IPS-20b (cell line): Measurements from ENCODE around the gene PAK1.

Source experiments
- H3K27ac ChIP-seq: one replicate; pipeline ENCODE4 v1.5.1; 2013; ENCODE audit warnings: low read length
- H3K27me3 ChIP-seq: 2 replicates; pipeline ENCODE4 v1.6.1; 2013; ENCODE audit warnings: mild to moderate bottlenecking, low read length, inconsistent platforms; ENCODE audit not compliant: insufficient read depth
- H3K36me3 ChIP-seq: 2 replicates; pipeline ENCODE4 v1.6.1; 2013; ENCODE audit warnings: low read depth, mild to moderate bottlenecking, inconsistent platforms, low read length, moderate library complexity; ENCODE audit not compliant: insufficient read depth
- H3K4me1 ChIP-seq: 2 replicates; pipeline ENCODE4 v1.6.1; 2013; ENCODE audit warnings: mild to moderate bottlenecking, control low read depth, inconsistent platforms, low read length, moderate library complexity; ENCODE audit not compliant: insufficient read depth
- H3K4me3 ChIP-seq: 2 replicates; pipeline ENCODE4 v1.5.1; 2013; ENCODE audit warnings: mild to moderate bottlenecking, low read length, inconsistent platforms
- H3K9ac ChIP-seq: 2 replicates; pipeline ENCODE4 v1.6.1; 2013; ENCODE audit warnings: low read depth, mild to moderate bottlenecking, inconsistent platforms, low read length, moderate library complexity
- H3K9me3 ChIP-seq: 2 replicates; pipeline ENCODE4 v1.6.1; 2013; ENCODE audit warnings: mild to moderate bottlenecking, low read depth, low read length, inconsistent platforms; ENCODE audit not compliant: insufficient read depth

Gene PAK1

GRCh38 chr11:77381729-77382665 lies 91.9 kb downstream of the PAK1 start:
- Histone ChIP-seq H3K27ac (no peak overlapping the region), H3K36me3 (peaks cover 46% of the 10 kb centered on the region), H3K9me3 (no peaks in the 10 kb centered on the region), H3K4me1 (no peaks in the 10 kb centered on the region), H3K9ac (no peak overlapping the region), H3K27me3 (no peaks in the 10 kb centered on the region), H3K4me3 (no peak overlapping the region)

- Histone ChIP-seq H3K27ac (no peak overlapping the region), H3K27me3 (no peaks in the 10 kb centered on the region), H3K9me3 (no peaks in the 10 kb centered on the region), H3K4me3 (no peak overlapping the region), H3K9ac (no peak overlapping the region), H3K4me1 (no peaks in the 10 kb centered on the region), H3K36me3 (peaks cover 65% of the 10 kb centered on the region)
Measured at GRCh38 chr11:77379934-77380333, 94.0 kb downstream of the PAK1 start.

DNA sequence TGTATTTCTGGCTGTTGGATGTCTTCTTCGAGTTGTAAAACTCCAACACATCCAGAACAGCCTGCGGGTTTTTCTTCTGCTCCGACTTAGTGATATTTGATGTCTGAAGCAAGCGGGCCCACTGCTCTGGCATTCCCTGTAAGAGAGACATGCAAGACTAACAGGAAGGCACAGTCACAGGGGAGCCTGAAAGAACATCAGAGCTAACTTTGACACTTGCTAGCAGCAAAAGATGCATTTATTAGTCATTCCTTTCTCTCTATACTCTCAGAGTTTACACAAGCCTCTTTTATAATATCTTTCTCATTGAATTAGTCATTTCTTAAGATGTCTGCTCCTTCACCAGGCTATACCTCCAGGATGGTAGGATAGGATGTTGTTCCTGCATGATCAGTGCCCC lies 94.6 kb downstream of the PAK1 start:
- Histone ChIP-seq H3K4me1 (no peaks in the 10 kb centered on the region), H3K27me3 (no peaks in the 10 kb centered on the region), H3K36me3 (peaks cover 72% of the 10 kb centered on the region), H3K9me3 (no peaks in the 10 kb centered on the region), H3K27ac (no peak overlapping the region), H3K9ac (no peak overlapping the region), H3K4me3 (no peak overlapping the region)

DNA sequence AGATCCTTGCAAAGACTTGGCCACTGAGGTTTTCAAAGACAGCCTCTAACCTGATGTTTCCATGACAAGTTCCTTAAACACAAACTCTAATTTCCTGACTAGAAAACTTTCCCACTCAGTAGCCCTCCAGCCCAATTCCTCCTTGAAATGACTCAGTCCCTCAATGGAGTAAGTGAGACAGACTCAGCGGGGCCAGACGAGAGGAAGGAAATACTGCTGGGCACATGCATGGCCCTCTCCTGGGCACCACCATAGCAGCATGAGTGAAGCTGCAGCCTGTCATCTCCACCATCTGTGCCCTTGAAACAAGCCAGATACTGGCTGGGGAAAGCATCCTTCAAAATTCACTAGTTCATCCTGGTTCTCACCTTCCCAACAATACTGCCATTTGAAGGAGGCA lies 96.2 kb downstream of the PAK1 start:
- no peak overlapping the region for H3K9ac ChIP-seq
- no peak overlapping the region for H3K27ac ChIP-seq
- H3K4me3 ChIP-seq = no peak overlapping the region
- H3K4me1 ChIP-seq = no peaks in the 10 kb centered on the region
- H3K27me3 ChIP-seq = no peaks in the 10 kb centered on the region
- peaks cover 79% of the 10 kb centered on the region for H3K36me3 ChIP-seq
- no peaks in the 10 kb centered on the region for H3K9me3 ChIP-seq

GRCh38 chr11:77375107-77375506 lies 98.8 kb downstream of the PAK1 start:
- Histone ChIP-seq H3K27ac (no peak overlapping the region), H3K27me3 (no peaks in the 10 kb centered on the region), H3K4me3 (no peak overlapping the region), H3K4me1 (no peaks in the 10 kb centered on the region), H3K9ac (no peak overlapping the region), H3K9me3 (no peaks in the 10 kb centered on the region), H3K36me3 (peaks cover 90% of the 10 kb centered on the region)

GRCh38 chr11:77374611-77375031 lies 99.3 kb downstream of the PAK1 start:
- Histone ChIP-seq H3K27me3 (no peaks in the 10 kb centered on the region), H3K9me3 (no peaks in the 10 kb centered on the region), H3K36me3 (peaks cover 85% of the 10 kb centered on the region), H3K4me3 (no peak overlapping the region), H3K9ac (no peak overlapping the region), H3K4me1 (no peaks in the 10 kb centered on the region), H3K27ac (no peak overlapping the region)

DNA sequence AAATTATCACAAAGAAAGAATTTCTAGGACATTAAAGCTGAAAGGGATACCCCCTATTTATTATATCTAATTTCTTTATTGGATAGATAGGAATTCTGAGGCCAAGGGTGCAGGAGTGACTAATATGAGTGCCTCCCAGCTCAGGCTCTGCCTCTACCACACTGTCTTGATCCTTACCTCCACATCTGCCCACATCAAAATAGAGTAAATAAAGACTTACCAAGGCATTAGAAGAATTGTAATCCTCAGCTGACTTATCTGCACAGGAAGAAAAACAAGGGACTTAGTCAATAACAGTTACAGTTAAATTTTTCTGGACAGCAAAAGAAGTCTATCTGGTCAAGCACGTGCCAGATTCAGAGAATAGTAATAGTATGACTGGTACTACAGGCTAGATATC lies 99.8 kb downstream of the PAK1 start:
- peaks cover 80% of the 10 kb centered on the region for H3K36me3 ChIP-seq

GRCh38 chr11:77372726-77373125 lies 101.2 kb downstream of the PAK1 start:
- no peaks in the 10 kb centered on the region for H3K9me3 ChIP-seq
- H3K4me3 ChIP-seq = no peak overlapping the region
- no peak overlapping the region for H3K9ac ChIP-seq
- H3K27me3 ChIP-seq = no peaks in the 10 kb centered on the region
- no peak overlapping the region for H3K27ac ChIP-seq
- no peaks in the 10 kb centered on the region for H3K4me1 ChIP-seq
- H3K36me3 ChIP-seq = peaks cover 72% of the 10 kb centered on the region

More for the DNA sequence above, 99.8 kb downstream of the PAK1 start:
- Histone ChIP-seq H3K9me3 (no peaks in the 10 kb centered on the region), H3K27me3 (no peaks in the 10 kb centered on the region), H3K27ac (no peak overlapping the region), H3K9ac (no peak overlapping the region), H3K4me1 (no peaks in the 10 kb centered on the region), H3K4me3 (no peak overlapping the region)

GRCh38 chr11:77371646-77372045 lies 102.2 kb downstream of the PAK1 start:
- peaks cover 64% of the 10 kb centered on the region for H3K36me3 ChIP-seq
- H3K4me1 ChIP-seq = no peaks in the 10 kb centered on the region
- no peak overlapping the region for H3K4me3 ChIP-seq
- H3K27ac ChIP-seq = no peak overlapping the region
- H3K9me3 ChIP-seq = no peaks in the 10 kb centered on the region
- H3K9ac ChIP-seq = no peak overlapping the region
- no peaks in the 10 kb centered on the region for H3K27me3 ChIP-seq

- no peaks in the 10 kb centered on the region for H3K4me1 ChIP-seq
- H3K4me3 ChIP-seq = no peak overlapping the region
- no peaks in the 10 kb centered on the region; the same call in 1 of the 2 replicates for H3K9me3 ChIP-seq
- peaks cover 60% of the 10 kb centered on the region for H3K36me3 ChIP-seq
- H3K27ac ChIP-seq = no peak overlapping the region
- H3K27me3 ChIP-seq = no peaks in the 10 kb centered on the region
- no peak overlapping the region for H3K9ac ChIP-seq
Measured at GRCh38 chr11:77370217-77370616, 103.7 kb downstream of the PAK1 start.

DNA sequence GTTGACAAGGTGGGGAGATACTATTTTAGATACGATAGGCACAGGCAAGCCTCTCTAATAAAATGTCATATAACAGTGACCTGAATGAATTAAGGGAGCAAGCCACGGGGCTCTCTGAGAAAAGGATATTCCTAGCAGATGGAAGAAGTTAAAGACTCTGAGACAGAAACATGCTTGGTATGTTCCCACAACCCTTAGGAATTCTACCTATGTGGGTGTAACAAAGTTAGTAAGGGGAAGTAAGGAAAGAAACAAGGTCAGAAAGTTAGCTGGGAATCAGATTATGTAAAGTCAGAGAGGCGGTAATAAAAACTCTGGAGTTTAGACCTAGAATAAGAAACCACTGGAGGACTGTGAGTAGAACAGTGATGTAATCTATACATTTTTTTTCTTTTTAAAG lies 112.7 kb downstream of the PAK1 start:
- Histone ChIP-seq H3K27ac (no peak overlapping the region), H3K27me3 (no peaks in the 10 kb centered on the region), H3K9me3 (peaks cover 11% of the 10 kb centered on the region), H3K4me3 (no peak overlapping the region), H3K9ac (no peak overlapping the region), H3K36me3 (peaks cover 73% of the 10 kb centered on the region), H3K4me1 (peaks cover 4% of the 10 kb centered on the region; the same call in 1 of the 2 replicates)

DNA sequence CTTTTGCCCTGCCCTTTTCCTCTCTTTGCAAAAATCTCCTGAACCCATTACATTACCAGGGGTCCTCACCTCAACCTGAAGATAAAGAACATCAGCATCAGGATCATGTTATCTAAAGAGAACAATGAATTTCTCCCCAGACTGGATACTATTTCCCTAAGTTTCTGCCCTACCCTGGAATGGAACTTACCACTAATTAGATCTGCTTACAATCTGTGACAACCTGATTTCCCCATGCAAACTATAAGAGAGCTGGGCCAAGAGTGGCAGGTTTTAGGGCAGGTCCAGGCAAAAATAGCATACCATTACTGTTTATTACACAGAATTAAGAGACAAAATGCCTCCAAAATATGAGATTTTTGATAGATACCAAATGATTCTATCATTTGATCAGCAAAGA lies 114.4 kb downstream of the PAK1 start:
- no peak overlapping the region for H3K27ac ChIP-seq
- peaks cover 11% of the 10 kb centered on the region; the same call in 1 of the 2 replicates for H3K9me3 ChIP-seq
- no peak overlapping the region for H3K9ac ChIP-seq
- peaks cover 85% of the 10 kb centered on the region for H3K36me3 ChIP-seq
- H3K4me1 ChIP-seq = peaks cover 4% of the 10 kb centered on the region; the same call in 1 of the 2 replicates
- H3K4me3 ChIP-seq = no peak overlapping the region
- no peaks in the 10 kb centered on the region for H3K27me3 ChIP-seq
